Esophagus squamous epithelium (tissue), 5 donors: Measurements from ENCODE around the gene REC8. TPM values are rescaled to one million over a fixed set of nuclear protein-coding genes. Genes with fewer than 3 reads are reported as not detected.

ENCODE experiments used
- DNase-seq: peaks from one replicate; lab custom pipeline; 2025; lab: John Stamatoyannopoulos, UW
- H3K27ac ChIP-seq, 4 donors: fragments of 200-600 bp; sonication (generic); one replicate each; pipeline ENCODE4 v1.5.1; 2016 to 2019; ENCODE audit warnings: mild to moderate bottlenecking in 1 of 4
- H3K27me3 ChIP-seq, 4 donors: fragments of 200-600 bp; sonication (generic); 1 replicate in 3 of 4; 2 replicates in 1 of 4; pipeline versions ENCODE4 v1.5.1 to v1.6.0; 2017 to 2021; ENCODE audit warnings: antibody characterized with exemption in 1 of 4
- H3K36me3 ChIP-seq, 3 donors: fragments of 200-600 bp; sonication (generic); one replicate each; pipeline ENCODE4 v1.5.1; 2016 to 2019
- H3K4me1 ChIP-seq, 3 donors: fragments of 200-600 bp; sonication (generic); one replicate each; pipeline ENCODE4 v1.5.1; 2017 to 2019
- H3K4me3 ChIP-seq, 4 donors: fragments of 200-600 bp; sonication (generic); 1 replicate in 3 of 4; 2 replicates in 1 of 4; pipeline ENCODE4 v1.5.1; 2016 to 2019; ENCODE audit warnings: mild to moderate bottlenecking in 2 of 4, moderate library complexity in 1 of 4
- H3K9me3 ChIP-seq, 3 donors: fragments of 200-600 bp; sonication (generic); one replicate each; pipeline ENCODE4 v1.5.1; 2016 to 2019
- CTCF ChIP-seq, 6 experiments: fragments of 450-650 bp in 4 of 6; fragments of 200-600 bp in 2 of 6; sonication (generic) in 2 of 6; IDR thresholded peaks; one replicate each; pipeline ENCODE4 v1.5.1; 2016 to 2019; ENCODE audit warnings: antibody characterized with exemption in 6 of 6, mild to moderate bottlenecking in 4 of 6, moderate library complexity in 4 of 6
- POLR2A ChIP-seq, 4 donors: fragments of 450-650 bp; IDR thresholded peaks; one replicate each; pipeline ENCODE4 v1.6.1; 2017; ENCODE audit warnings: antibody characterized with exemption in 4 of 4, mild to moderate bottlenecking in 4 of 4, moderate library complexity in 3 of 4
- WGBS, 2 donors: methylation state at CpG; one replicate each; pipeline ENCODE4 v1.1.5; 2018; 5-methylcytosine and 5-hydroxymethylcytosine counted together
- intact Hi-C: fragments of 100-400 bp; cut with DNase I; formaldehyde crosslinking; loops from one replicate; pipeline ENCODE4 v1.15.0; 2022
- total RNA-seq, 4 donors: library from RNA; depleted of rRNA; stranded (reverse); fragments of >200 nt; gene quantifications; one replicate each; pipeline ENCODE4 v1.1.0, GENCODE V29; 2016
- donor health status: DM: yes; HTN: yes; CAD: no.

Gene REC8
- total RNA-seq, 4 donors from 2014 or later, result 0.47 to 7.4 (median 3.0) TPM

- Histone ChIP-seq H3K27me3 (no peaks in the 10 kb centered on the region), H3K9me3 (no peaks in the 10 kb centered on the region), H3K4me1 (peaks cover 0 to 23% (median 19%) of the 10 kb centered on the region in 3 donors), H3K27ac (no peak overlapping the region), H3K36me3 (peaks cover 48 to 94% (median 49%) of the 10 kb centered on the region in 3 donors), H3K4me3 (no peak overlapping the region)
- TF ChIP-seq POLR2A (IDR thresholded peaks at IDR 0.05) (no peak), CTCF (IDR thresholded peaks at IDR 0.05) (no peak)
- intact Hi-C loops, result no loop called here
- WGBS, 2 donors, result 81% methylated on average over 5 of the region's 15 CpGs; no CpG with 5 or more reads in 1 of the 2 donors
- no peak for DNase-seq
Observed at GRCh38 chr14:24183014-24183481, 11.2 kb downstream of the REC8 start.

GRCh38 chr14:24184104-24184970 lies 12.5 kb downstream of the REC8 start:
- WGBS, 2 donors, result 84 to 85% methylated on average over 8 to 12 of the region's 19 CpGs
- Histone ChIP-seq H3K4me1 (peaks cover 3 to 34% (median 25%) of the 10 kb centered on the region in 3 donors), H3K27me3 (no peaks in the 10 kb centered on the region), H3K27ac (no peak overlapping the region), H3K36me3 (peaks cover 41 to 81% (median 43%) of the 10 kb centered on the region in 3 donors), H3K9me3 (no peaks in the 10 kb centered on the region), H3K4me3 (no peak overlapping the region)
- DNase-seq, result no peak
- TF ChIP-seq CTCF (IDR thresholded peaks at IDR 0.05) (no peak), POLR2A (IDR thresholded peaks at IDR 0.05) (no peak)
- intact Hi-C loops, result no loop called here

GRCh38 chr14:24185026-24185425 lies 13.1 kb downstream of the REC8 start:
- Histone ChIP-seq H3K4me3 (no peak overlapping the region), H3K4me1 (peaks cover 3 to 31% (median 20%) of the 10 kb centered on the region in 3 donors), H3K36me3 (peaks cover 37 to 80% (median 37%) of the 10 kb centered on the region in 3 donors), H3K27me3 (no peaks in the 10 kb centered on the region), H3K9me3 (no peaks in the 10 kb centered on the region), H3K27ac (no peak overlapping the region)
- intact Hi-C loops, result no loop called here
- no peak for DNase-seq
- no peak for TF ChIP-seq POLR2A (IDR thresholded peaks at IDR 0.05)
- no peak for TF ChIP-seq CTCF (IDR thresholded peaks at IDR 0.05)
- 93 to 96% methylated on average over 3 to 4 of the region's 7 CpGs for WGBS, 2 donors

GRCh38 chr14:24185741-24186140 lies 13.9 kb downstream of the REC8 start:
- H3K9me3 ChIP-seq, result no peaks in the 10 kb centered on the region
- DNase-seq, result no peak
- TF ChIP-seq CTCF (IDR thresholded peaks at IDR 0.05) (no peak), POLR2A (IDR thresholded peaks at IDR 0.05) (no peak)
- peaks cover 29 to 79% (median 37%) of the 10 kb centered on the region in 3 donors for H3K36me3 ChIP-seq
- peaks cover 3 to 24% (median 15%) of the 10 kb centered on the region in 3 donors for H3K4me1 ChIP-seq
- 89% methylated on average over 9 to 11 of the region's 11 CpGs for WGBS, 2 donors
- no peaks in the 10 kb centered on the region for H3K27me3 ChIP-seq
- intact Hi-C loops, result no loop called here
- H3K27ac ChIP-seq, result no peak overlapping the region
- no peak overlapping the region for H3K4me3 ChIP-seq
